Gastroesophageal sphincter (tissue), 4 donors: Measurements from ENCODE around the gene OMA1. TPM values are rescaled to one million over a fixed set of nuclear protein-coding genes. Genes with fewer than 3 reads are reported as not detected.

Source experiments
- ATAC-seq: fragments of 150-250 bp; one replicate; pipeline ENCODE4 v1.9.1; 2016; ENCODE audit warnings: mild to moderate bottlenecking, moderate library complexity
- H3K27ac ChIP-seq, 4 donors: fragments of 200-600 bp; sonication (generic) in 3 of 4; 1 replicate in 3 of 4; 2 replicates in 1 of 4; pipeline ENCODE4 v1.5.1; 2016 to 2019
- H3K27me3 ChIP-seq: fragments of 200-600 bp; sonication (generic); one replicate; pipeline ENCODE4 v1.5.1; 2019
- H3K36me3 ChIP-seq, 2 donors: fragments of 200-600 bp; sonication (generic); one replicate each; pipeline ENCODE4 v1.5.1; 2019; ENCODE audit warnings: control low read depth in 1 of 2
- H3K4me1 ChIP-seq, 3 donors: fragments of 200-600 bp; sonication (generic); 1 replicate in 2 of 3; 2 replicates in 1 of 3; pipeline ENCODE4 v1.5.1; 2016 to 2019; ENCODE audit warnings: control low read depth in 2 of 3
- H3K4me3 ChIP-seq, 2 donors: fragments of 200-600 bp; sonication (generic); one replicate each; pipeline ENCODE4 v1.5.1; 2019; ENCODE audit warnings: mild to moderate bottlenecking in 1 of 2, moderate library complexity in 1 of 2
- H3K9me3 ChIP-seq, 3 donors: fragments of 200-600 bp; sonication (generic); one replicate each; pipeline ENCODE4 v1.5.1; 2017 to 2019; ENCODE audit warnings: control low read depth in 2 of 3
- EP300 ChIP-seq: sonication (generic); formaldehyde crosslinking; IDR thresholded peaks from one replicate; pipeline ENCODE4 v1.6.1; 2017; ENCODE audit warnings: antibody characterized with exemption, mild to moderate bottlenecking
- POLR2A ChIP-seq, 2 donors: fragments of 450-650 bp; IDR thresholded peaks; one replicate each; pipeline ENCODE4 v1.6.1; 2017; ENCODE audit warnings: antibody characterized with exemption in 2 of 2, mild to moderate bottlenecking in 2 of 2, moderate library complexity in 1 of 2
- POLR2AphosphoS5 ChIP-seq: sonication (generic); formaldehyde crosslinking; IDR thresholded peaks from one replicate; pipeline ENCODE4 v1.6.1; 2017; ENCODE audit warnings: antibody characterized with exemption
- WGBS, 2 donors: methylation state at CpG; one replicate each; pipeline ENCODE4 v1.1.5; 2018; ENCODE audit warnings: low coverage in 1 of 2; 5-methylcytosine and 5-hydroxymethylcytosine counted together
- total RNA-seq, 4 donors: library from RNA; depleted of rRNA; stranded (reverse); fragments of >200 nt; gene quantifications; one replicate each; pipeline ENCODE4 v1.1.0, GENCODE V29; 2016
- TF ChIP-seq, protein P1 (sequence below), 4 experiments: fragments of 200-600 bp in 2 of 4; fragments of 450-650 bp in 2 of 4; sonication (generic) in 1 of 4; IDR thresholded peaks; one replicate each; pipeline ENCODE4 v1.5.1; 2017 to 2019; ENCODE audit warnings: antibody characterized with exemption in 4 of 4, mild to moderate bottlenecking in 2 of 4, moderate library complexity in 2 of 4

The OMA1 gene
- total RNA-seq, 4 donors from 2014 or later = 29.1 to 54.2 (median 36.6) TPM

DNA sequence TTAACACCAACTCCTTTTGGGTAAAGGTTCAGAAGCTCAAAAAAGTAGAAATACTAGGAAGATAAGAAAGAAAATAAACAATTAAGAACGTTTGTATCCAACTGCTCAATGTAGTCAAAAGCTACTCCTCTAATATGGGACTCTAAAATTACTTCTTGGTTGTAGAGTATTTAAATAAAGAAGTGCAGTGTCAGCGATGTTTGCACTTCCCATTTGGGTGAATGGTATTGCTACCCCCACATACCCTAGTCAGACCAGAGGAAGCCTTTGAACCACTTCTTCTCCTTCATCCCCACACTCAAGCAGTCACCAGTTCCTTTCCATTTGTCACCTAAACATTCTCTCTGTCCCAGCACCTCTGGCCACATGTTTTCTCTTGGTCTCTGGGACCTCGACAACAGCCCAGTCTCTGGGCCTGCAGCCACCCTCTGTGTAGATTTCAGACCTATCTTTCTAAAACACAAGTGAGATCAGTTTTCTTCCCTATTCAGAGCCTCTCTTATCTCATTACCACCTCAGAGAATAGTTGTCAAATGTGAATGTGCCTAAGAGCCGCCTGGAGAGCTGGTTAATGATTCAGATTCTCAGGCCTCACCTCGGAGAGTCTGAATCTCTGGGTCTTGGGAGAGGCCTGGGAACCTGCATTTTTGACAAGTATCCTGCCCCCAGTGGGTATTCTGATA is 109.8 kb downstream of the OMA1 start:
- no peaks in the 10 kb centered on the region for H3K9me3 ChIP-seq
- WGBS, 2 donors = 72 to 95% methylated on average over 2 to 5 of the region's 5 CpGs
- H3K27ac ChIP-seq = no peak overlapping the region
- TF ChIP-seq POLR2A (IDR thresholded peaks at IDR 0.05) = no peak
- no peak for TF ChIP-seq EP300
- no peak for TF ChIP-seq POLR2AphosphoS5
- TF ChIP-seq, protein P1, sequence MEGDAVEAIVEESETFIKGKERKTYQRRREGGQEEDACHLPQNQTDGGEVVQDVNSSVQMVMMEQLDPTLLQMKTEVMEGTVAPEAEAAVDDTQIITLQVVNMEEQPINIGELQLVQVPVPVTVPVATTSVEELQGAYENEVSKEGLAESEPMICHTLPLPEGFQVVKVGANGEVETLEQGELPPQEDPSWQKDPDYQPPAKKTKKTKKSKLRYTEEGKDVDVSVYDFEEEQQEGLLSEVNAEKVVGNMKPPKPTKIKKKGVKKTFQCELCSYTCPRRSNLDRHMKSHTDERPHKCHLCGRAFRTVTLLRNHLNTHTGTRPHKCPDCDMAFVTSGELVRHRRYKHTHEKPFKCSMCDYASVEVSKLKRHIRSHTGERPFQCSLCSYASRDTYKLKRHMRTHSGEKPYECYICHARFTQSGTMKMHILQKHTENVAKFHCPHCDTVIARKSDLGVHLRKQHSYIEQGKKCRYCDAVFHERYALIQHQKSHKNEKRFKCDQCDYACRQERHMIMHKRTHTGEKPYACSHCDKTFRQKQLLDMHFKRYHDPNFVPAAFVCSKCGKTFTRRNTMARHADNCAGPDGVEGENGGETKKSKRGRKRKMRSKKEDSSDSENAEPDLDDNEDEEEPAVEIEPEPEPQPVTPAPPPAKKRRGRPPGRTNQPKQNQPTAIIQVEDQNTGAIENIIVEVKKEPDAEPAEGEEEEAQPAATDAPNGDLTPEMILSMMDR (IDR thresholded peaks at IDR 0.05) = no peak
- no peaks in the 10 kb centered on the region for H3K27me3 ChIP-seq
- ATAC-seq = no peak
- no peak overlapping the region for H3K4me3 ChIP-seq
- no peaks in the 10 kb centered on the region for H3K4me1 ChIP-seq
- H3K36me3 ChIP-seq = peaks cover 0 to 10% of the 10 kb centered on the region in 2 donors

DNA sequence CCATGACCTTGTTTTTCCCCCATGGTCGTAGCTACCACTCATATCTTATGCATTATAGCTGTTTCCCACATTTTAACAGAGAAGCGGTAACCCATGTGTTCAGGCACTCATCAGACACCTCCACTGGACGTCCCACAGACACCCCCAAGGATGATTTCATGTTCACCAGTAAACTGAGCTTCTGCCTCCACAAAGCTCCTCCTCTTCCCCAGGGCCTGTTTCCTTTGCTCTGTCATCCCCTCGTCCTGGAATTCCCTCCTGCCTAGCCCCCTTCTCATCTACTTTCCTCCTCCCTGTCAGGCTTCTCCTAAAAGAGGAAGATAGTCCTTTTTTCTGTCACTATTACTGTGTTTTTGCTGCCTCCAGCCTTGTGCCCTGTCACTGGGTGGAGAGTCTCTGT is 111.2 kb downstream of the OMA1 start:
- 41 to 61% methylated on average over 3 to 4 of the region's 4 CpGs for WGBS, 2 donors

DNA sequence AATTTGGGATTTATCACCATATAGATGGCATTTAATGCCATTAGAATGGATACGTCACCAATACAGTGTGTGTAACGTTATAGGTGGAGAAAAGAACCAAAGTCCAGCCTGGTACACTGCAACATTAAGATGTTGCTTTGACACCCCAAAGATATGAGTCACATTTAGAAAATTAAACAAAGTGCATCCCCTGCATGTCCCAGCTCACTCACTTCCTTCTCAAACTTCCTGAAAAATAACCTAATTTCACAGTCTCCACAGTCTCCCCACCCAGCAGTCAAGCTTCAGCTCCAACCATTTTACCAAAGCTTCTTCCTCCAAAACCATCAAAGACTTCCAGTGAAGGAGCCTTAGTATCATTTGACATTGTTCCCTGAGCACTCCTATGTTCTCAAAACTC is 111.9 kb downstream of the OMA1 start:
- TF ChIP-seq POLR2AphosphoS5 (no peak), POLR2A (IDR thresholded peaks at IDR 0.05) (no peak), EP300 (no peak)
- TF ChIP-seq, protein P1 (IDR thresholded peaks at IDR 0.05) = no peak
- H3K9me3 ChIP-seq = no peaks in the 10 kb centered on the region
- H3K27me3 ChIP-seq = no peaks in the 10 kb centered on the region
- H3K36me3 ChIP-seq = peaks cover 0 to 25% of the 10 kb centered on the region in 2 donors
- H3K27ac ChIP-seq = no peak overlapping the region
- no peak overlapping the region for H3K4me3 ChIP-seq
- H3K4me1 ChIP-seq = no peaks in the 10 kb centered on the region
- 83 to 89% methylated on average over 2 of the region's 2 CpGs for WGBS, 2 donors
- ATAC-seq = no peak

More for the DNA sequence above, 111.2 kb downstream of the OMA1 start:
- Histone ChIP-seq H3K4me1 (no peaks in the 10 kb centered on the region), H3K27ac (no peak overlapping the region), H3K9me3 (no peaks in the 10 kb centered on the region), H3K27me3 (no peaks in the 10 kb centered on the region), H3K4me3 (no peak overlapping the region), H3K36me3 (peaks cover 0 to 17% of the 10 kb centered on the region in 2 donors)
- ATAC-seq = no peak
- TF ChIP-seq EP300 = no peak
- TF ChIP-seq POLR2A (IDR thresholded peaks at IDR 0.05) = no peak
- TF ChIP-seq POLR2AphosphoS5 = no peak
- TF ChIP-seq, protein P1 (IDR thresholded peaks at IDR 0.05) = no peak

DNA sequence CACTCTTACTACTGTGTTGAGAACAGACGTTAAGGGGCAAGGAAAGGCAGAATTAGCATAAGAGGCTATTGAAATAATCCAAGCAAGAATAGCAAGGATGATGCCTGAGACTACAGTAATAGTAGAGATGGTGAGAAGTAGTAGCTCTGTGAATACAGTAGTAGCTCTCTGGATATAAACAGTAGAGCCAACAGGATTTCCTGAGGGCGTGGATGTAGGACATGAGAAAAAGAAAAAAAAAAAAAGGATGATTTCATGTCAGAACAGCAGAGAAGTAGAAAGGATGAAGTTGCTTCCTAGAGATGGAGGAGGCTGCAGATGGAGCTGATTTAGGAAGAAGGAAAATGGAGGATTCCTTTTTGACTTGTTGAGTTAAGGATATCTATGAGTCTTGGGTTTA is 112.3 kb downstream of the OMA1 start:
- TF ChIP-seq EP300 = no peak
- TF ChIP-seq POLR2AphosphoS5 = no peak
- TF ChIP-seq, protein P1 (IDR thresholded peaks at IDR 0.05) = no peak
- no peak for TF ChIP-seq POLR2A (IDR thresholded peaks at IDR 0.05)
- peaks cover 0 to 29% of the 10 kb centered on the region in 2 donors for H3K36me3 ChIP-seq
- no peaks in the 10 kb centered on the region for H3K9me3 ChIP-seq
- no peak overlapping the region for H3K4me3 ChIP-seq
- WGBS, 2 donors = 65 to 86% methylated on average over 1 to 2 of the region's 2 CpGs
- no peak overlapping the region for H3K27ac ChIP-seq
- ATAC-seq = no peak
- no peaks in the 10 kb centered on the region for H3K27me3 ChIP-seq
- H3K4me1 ChIP-seq = no peaks in the 10 kb centered on the region
